Right lobe of liver (tissue), 6 donors: Measurements from ENCODE around the gene HDAC4. TPM values are rescaled to one million over a fixed set of nuclear protein-coding genes. Genes with fewer than 3 reads are reported as not detected.

ENCODE experiments used
- ATAC-seq, 4 donors: fragments of 200-7000 bp; cut with Tn5 transposase; one replicate each; pipeline ENCODE4 v1.9.1; 2020; ENCODE audit warnings: mild to moderate bottlenecking in 4 of 4, moderate library complexity in 4 of 4
- DNase-seq, 3 donors: peaks; one replicate each; pipeline ENCODE4 v3.0.0-alpha.2; 2020
- H3K27ac ChIP-seq, 3 donors: fragments of 200-600 bp; one replicate each; pipeline ENCODE4 v1.8.0; 2022
- H3K27me3 ChIP-seq, 2 donors: fragments of 200-600 bp; one replicate each; pipeline ENCODE4 v1.8.0; 2022
- H3K36me3 ChIP-seq, 4 donors: fragments of 200-600 bp; sonication (generic) in 1 of 4; one replicate each; pipeline versions ENCODE4 v1.5.1 to v1.8.0; 2017 to 2022; ENCODE audit warnings: control low read depth in 1 of 4
- H3K4me1 ChIP-seq, 4 donors: fragments of 200-600 bp; sonication (generic) in 1 of 4; one replicate each; pipeline versions ENCODE4 v1.5.1 to v1.8.0; 2017 to 2022; ENCODE audit warnings: control low read depth in 1 of 4
- H3K4me3 ChIP-seq, 3 donors: fragments of 200-600 bp; one replicate each; pipeline ENCODE4 v1.8.0; 2022
- H3K9me3 ChIP-seq, 4 donors: fragments of 200-600 bp; sonication (generic) in 1 of 4; one replicate each; pipeline versions ENCODE4 v1.5.1 to v1.8.0; 2017 to 2022; ENCODE audit warnings: control low read depth in 1 of 4
- POLR2A ChIP-seq: fragments of 450-650 bp; IDR thresholded peaks from one replicate; pipeline ENCODE4 v1.6.1; 2017; ENCODE audit warnings: antibody characterized with exemption, mild to moderate bottlenecking
- WGBS: methylation state at CpG from one replicate; pipeline ENCODE4 v1.1.6; 2018; ENCODE audit warnings: low coverage, low lambda C conversion rate; ENCODE audit not compliant: insufficient coverage; ENCODE audit errors: missing lambda C conversion rate; 5-methylcytosine and 5-hydroxymethylcytosine counted together
- intact Hi-C, 2 donors: fragments of 100-400 bp; cut with DNase I; formaldehyde crosslinking; loops; one replicate each; pipeline versions ENCODE4 v1.11.2 to v1.14.1; 2022
- total RNA-seq, 6 experiments: library from RNA; depleted of rRNA in 2 of 6; stranded (reverse); fragments of >200 nt in 2 of 6; fragmentation: NEBNext Ultra II Directional in 3 of 6; extraction: Animal tissue kit (Norgen Biotek cat#: 25700) in 3 of 6; gene quantifications; one replicate each; pipeline versions ENCODE4 v1.1.0 to v1.2.4, GENCODE V29; 2016 to 2023
- TF ChIP-seq, protein P1 (sequence below), 4 donors: fragments of 200-600 bp in 3 of 4; fragments of 450-650 bp in 1 of 4; IDR thresholded peaks; one replicate each; pipeline versions ENCODE4 v1.5.1 to v1.8.0; 2016 to 2022; ENCODE audit warnings: antibody characterized with exemption in 4 of 4, mild to moderate bottlenecking in 2 of 4
- donor health status: DM: no; HTN: yes; CAD: no.
- donor health status: DM: no; HTN: no; CAD: no.
- donor health status: DM: no; HTN: no; CAD: no.
- donor health status: DM: no; HTN: yes; CAD: no.
- donor health status: DM: no; HTN: yes; CAD: no.

The HDAC4 gene
- total RNA-seq, 6 experiments from 2014 or later = 8.9 to 22.4 (median 14.7) TPM

DNA sequence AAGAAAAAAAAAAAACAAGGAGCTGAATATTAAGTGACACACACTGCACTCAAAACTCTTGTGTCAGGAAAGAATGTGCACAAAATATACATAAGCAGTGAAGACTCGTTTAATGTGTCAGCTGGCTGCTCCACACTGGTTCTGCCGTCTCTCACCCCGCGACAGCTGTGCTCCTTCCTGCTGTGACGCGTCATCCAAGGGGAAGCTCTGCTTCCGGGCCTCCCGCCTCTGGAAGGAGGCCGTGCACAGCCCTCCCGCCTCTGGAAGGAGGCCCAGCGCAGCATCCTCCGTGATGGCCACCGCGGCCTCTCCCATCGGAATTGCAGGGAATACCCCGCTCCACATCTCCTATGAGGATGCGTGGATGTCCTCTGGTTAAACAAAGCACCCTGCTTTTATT, 151.0 kb downstream of the HDAC4 start:
- WGBS = 54% methylated on average over 10 of the region's 17 CpGs
- TF ChIP-seq POLR2A = no peak
- TF ChIP-seq, protein P1, sequence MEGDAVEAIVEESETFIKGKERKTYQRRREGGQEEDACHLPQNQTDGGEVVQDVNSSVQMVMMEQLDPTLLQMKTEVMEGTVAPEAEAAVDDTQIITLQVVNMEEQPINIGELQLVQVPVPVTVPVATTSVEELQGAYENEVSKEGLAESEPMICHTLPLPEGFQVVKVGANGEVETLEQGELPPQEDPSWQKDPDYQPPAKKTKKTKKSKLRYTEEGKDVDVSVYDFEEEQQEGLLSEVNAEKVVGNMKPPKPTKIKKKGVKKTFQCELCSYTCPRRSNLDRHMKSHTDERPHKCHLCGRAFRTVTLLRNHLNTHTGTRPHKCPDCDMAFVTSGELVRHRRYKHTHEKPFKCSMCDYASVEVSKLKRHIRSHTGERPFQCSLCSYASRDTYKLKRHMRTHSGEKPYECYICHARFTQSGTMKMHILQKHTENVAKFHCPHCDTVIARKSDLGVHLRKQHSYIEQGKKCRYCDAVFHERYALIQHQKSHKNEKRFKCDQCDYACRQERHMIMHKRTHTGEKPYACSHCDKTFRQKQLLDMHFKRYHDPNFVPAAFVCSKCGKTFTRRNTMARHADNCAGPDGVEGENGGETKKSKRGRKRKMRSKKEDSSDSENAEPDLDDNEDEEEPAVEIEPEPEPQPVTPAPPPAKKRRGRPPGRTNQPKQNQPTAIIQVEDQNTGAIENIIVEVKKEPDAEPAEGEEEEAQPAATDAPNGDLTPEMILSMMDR (IDR thresholded peaks at IDR 0.05) = no peak
- no peaks in the 10 kb centered on the region for H3K36me3 ChIP-seq
- no peak overlapping the region for H3K4me3 ChIP-seq
- ATAC-seq (peak; percentile 72 to 82 (median 81)), DNase-seq (peak in 2 of 3 donors; percentile 65 to 72)
- H3K27me3 ChIP-seq = no peaks in the 10 kb centered on the region
- intact Hi-C loops = no loop called here
- no peak overlapping the region for H3K27ac ChIP-seq
- H3K4me1 ChIP-seq = no peaks in the 10 kb centered on the region
- no peaks in the 10 kb centered on the region for H3K9me3 ChIP-seq

DNA sequence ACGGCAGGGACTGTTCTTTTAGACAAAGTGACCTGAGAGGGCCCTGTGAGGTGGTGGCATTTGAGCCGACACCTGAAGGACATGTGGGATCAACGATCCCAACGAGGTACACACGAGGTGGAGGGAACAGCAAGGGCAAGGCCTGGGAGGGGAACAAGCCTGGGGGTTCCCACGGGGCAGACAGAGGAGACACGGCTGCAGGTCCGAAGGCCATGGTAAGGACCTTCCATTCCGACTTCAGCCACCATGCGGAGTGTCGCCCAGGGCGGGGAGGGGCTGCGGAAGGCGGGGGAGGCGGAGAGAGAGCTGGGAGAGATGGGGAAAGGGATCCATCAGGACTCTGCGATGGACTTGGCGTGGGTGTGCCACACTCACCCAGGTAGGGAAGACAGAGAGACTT, 151.8 kb downstream of the HDAC4 start:
- Histone ChIP-seq H3K4me3 (no peak overlapping the region), H3K27me3 (no peaks in the 10 kb centered on the region), H3K9me3 (no peaks in the 10 kb centered on the region), H3K4me1 (no peaks in the 10 kb centered on the region), H3K36me3 (no peaks in the 10 kb centered on the region), H3K27ac (no peak overlapping the region)
- no peak for TF ChIP-seq POLR2A
- TF ChIP-seq, protein P1 (IDR thresholded peaks at IDR 0.05) = no peak
- DNase-seq (peak in 1 of 3 donors; percentile 37), ATAC-seq (no peak)
- WGBS = 88% methylated on average over 12 of the region's 17 CpGs
- intact Hi-C loops = no loop called here

DNA sequence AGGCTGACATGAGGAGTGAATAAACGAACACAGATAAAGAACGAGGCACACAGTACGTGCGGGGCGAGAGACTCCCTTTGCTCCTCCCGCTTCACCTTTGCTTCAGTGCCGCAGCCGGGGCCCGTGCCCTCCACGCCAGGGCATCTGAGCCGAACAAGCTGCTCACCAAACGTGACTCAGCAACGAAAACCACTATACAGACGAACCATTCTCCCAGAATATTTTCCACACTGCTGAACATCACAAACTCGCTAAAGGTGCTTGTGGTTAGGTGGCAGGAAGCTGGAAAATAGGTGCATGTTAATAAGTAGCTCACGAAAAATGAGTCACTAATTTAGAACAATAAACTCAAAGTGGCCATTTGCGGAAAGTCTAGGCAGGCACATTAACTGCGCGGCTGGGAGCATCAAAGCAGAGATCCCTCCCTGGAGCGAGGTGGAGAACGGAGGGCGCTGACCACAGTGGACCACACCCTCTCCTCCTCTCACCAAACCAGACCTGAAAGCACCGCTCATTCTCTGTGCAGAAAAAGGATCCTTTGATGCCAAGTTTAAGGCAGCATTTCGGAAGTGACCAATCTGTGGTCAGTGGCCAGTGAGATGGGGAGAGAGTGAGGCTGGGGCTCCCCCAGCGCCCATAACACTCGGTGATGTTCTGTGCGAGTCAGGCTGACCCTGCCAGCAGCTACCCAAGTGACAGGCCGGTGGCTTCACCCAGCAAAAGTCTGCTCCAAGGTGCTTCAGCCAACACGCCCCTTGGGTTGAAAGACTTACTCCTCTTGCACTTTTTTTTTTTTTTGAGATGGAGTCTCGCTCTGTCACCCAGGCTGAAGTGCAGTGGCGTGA, 153.2 kb downstream of the HDAC4 start:
- ATAC-seq (no peak), DNase-seq (peak in 1 of 3 donors; percentile 33)
- Histone ChIP-seq H3K4me3 (no peak overlapping the region), H3K9me3 (no peaks in the 10 kb centered on the region), H3K27me3 (no peaks in the 10 kb centered on the region), H3K36me3 (no peaks in the 10 kb centered on the region), H3K27ac (no peak overlapping the region), H3K4me1 (no peaks in the 10 kb centered on the region)
- WGBS = 87% methylated on average over 18 of the region's 31 CpGs
- intact Hi-C loops = no loop called here
- TF ChIP-seq POLR2A = no peak
- TF ChIP-seq, protein P1 (IDR thresholded peaks at IDR 0.05) = no peak

DNA sequence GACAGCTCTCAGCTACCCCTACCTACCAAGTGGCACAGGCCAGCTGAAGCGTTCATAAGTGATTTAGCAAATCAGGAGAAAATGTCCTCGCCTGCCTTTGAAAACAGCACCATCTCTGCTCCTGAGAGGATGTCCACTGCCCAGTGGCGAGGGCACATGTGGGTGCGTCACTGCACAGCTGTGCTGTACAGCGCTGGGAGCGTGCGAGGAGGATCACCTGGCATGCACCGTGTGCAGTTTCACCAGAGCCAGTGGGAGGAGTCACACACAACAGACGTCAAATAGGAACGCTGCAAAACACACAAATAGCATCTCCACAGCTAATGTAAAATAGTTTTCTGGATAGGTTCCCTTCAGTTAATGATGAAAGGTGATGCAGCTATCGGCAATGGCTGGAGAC, 154.1 kb downstream of the HDAC4 start:
- Histone ChIP-seq H3K27ac (no peak overlapping the region), H3K4me3 (no peak overlapping the region), H3K36me3 (no peaks in the 10 kb centered on the region), H3K27me3 (no peaks in the 10 kb centered on the region), H3K4me1 (peaks cover 0 to 1% (median under 1%) of the 10 kb centered on the region in 4 donors), H3K9me3 (no peaks in the 10 kb centered on the region)
- 86% methylated on average over 9 of the region's 11 CpGs for WGBS
- DNase-seq (peak in 1 of 3 donors; percentile 41), ATAC-seq (peak in 2 of 4 donors; percentile 5 to 40)
- intact Hi-C loops = no loop called here
- TF ChIP-seq, protein P1 (IDR thresholded peaks at IDR 0.05) = no peak
- no peak for TF ChIP-seq POLR2A
